ENCODE results near the gene DLEU7.

Gene DLEU7

GRCh38 chr13:50843257-50844083, at the start of gene DLEU7:
TSS of gene DLEU7 (minus strand) at chr13:50843692. CDS start at chr13:50843646, 46 bp downstream.
- DNase-seq: no peak

DNA sequence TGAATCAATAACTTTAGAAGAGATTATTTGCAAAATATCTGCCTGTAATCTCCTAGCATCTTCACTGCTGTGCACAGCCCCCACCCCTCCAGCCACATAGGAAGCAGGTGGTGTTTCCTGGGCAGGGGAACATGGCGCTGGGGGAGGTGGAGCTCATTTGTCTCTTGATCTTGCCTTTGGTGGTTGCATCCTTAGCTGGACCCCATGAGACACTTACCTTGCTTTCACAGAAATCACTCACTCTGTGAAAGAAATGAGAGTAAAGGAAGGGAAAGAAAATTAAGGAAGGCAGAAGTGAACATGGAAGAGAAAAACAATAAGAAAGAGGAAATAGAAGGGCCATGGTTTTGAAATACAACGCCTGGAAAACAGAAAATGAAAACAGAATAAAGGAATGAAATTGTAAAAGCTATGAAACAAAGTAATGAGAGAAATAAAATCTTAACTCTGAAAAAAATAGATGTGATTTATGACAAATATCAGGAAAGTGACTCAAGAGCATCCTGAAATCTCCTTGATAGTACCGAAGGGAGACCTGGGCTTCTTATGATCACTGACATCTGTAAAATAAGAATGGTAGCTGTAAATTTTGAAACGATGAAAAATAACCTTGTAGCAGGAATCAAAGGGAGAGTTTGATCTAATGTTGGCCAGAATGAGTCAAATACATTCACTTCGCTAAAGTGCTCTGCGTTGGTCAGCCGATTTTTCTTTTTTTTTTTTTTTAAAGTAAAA, 48.9 kb upstream of the DLEU7 start:
- no peak for DNase-seq

GRCh38 chr13:50891206-50891605, 47.7 kb upstream of the DLEU7 start:
- no peak for DNase-seq

GRCh38 chr13:50889317-50889716, 45.8 kb upstream of the DLEU7 start:
- no peak for DNase-seq

DNA sequence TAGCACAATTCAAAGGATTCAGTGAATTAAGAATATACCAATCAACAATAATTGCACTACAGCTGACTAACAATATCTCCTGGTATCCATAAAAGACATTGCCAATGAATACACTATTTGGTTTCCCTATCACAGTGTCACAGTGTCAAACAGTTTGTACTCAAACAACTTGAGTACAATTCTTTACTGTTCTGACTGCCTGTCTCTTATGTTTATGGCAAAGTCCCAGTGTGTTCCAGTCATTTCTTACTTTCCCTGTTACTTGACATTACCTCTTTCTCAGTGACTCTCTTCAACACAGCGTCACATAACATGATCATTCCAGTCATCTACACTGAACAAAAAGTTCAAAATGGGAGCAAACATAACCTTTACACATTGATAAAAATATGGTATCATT, 44.9 kb upstream of the DLEU7 start:
- DNase-seq: no peak

DNA sequence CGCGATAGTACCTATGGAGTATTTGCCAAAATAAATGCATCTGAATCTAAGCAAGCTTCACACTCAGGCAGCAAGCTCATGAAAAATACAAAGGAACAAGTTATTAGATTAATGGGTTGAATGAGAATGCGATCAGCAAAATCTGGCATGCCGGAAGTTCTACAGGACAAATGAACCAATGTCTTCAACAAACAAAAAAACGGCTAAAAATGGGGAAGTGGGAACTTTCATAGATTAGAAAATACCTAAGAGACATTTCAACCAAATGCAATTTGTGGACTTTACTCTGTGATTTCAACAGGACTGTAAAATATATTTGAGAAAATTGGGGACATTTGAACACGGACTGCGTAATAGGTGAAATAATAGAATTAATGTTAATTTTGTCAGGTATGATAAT, 43.7 kb upstream of the DLEU7 start:
- no peak for DNase-seq

GRCh38 chr13:50884265-50884664, 40.8 kb upstream of the DLEU7 start:
- DNase-seq: no peak

DNA sequence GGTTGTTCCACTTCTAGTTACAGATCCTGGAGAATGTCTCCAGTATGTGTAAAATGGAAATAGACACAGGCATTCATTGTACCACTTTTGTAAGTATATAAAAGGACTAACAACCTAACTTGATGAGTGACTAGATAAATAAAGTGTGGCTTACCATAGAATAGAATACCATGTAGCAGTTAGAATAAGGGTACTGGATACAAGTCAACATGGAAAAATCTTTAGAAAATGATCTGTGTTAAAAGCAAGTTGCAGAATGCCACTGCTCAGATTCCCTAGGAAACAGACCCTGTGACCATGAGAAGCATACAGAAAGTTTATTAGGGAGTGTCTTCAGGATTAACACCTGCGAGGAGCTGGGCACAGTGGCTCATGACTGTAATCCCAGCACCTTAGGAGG, 40.2 kb upstream of the DLEU7 start:
- DNase-seq: no peak

GRCh38 chr13:50882816-50883435, 39.4 kb upstream of the DLEU7 start:
- no peak for DNase-seq

GRCh38 chr13:50873991-50874390, 30.5 kb upstream of the DLEU7 start:
- no peak for DNase-seq

DNA sequence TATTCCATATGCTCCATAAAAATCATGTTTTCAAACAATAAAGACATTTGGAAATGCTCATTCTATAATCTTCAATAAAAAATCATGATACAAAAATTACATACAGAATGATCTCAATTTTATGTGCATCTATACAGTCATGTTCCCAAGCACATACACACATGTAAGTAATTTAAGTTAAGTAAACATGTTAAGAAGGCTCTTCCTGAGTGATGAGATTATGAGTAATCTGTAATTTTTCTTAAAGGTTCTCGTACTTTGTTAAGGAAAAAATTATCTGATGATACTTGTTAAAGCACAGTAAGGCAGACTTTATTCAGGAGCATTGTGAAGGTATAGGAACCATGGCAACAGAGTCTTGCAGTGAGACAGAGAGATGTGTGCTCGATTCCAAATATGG, 30.0 kb upstream of the DLEU7 start:
- DNase-seq: no peak

DNA sequence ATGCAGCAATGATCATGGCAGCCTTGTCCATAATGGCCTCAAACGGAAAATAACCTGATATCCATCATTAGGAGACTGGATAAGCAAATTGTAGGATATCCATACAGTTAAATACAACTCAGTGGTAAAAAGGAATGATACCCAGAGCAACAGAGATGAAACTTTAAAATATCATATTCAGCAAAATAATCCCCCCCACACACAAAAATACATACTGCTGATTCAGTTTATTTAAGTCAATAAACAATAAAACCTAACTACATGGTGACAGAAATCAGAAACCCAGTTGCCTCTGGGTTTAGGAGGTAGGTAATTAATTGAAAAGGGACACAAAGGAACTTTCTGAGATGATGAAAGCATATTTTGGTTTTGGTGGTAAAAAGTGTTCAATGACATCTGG, 27.9 kb upstream of the DLEU7 start:
- no peak for DNase-seq

DNA sequence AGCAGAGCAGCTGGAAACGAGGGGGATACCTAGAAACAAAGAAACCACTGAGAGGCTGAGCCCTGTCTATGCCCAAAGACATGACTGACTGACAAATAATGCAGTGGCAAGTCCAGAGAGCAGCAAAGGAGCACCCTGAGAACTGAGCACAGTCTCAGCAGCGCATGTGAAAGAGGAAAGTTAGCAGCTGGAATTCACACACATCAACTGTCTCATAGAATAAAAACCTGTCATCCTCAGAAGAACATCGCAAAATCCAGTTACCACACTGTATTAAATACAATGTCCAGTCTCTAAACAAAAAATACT, 24.1 kb upstream of the DLEU7 start:
- DNase-seq: no peak

GRCh38 chr13:50866817-50867636, 23.5 kb upstream of the DLEU7 start:
- no peak for DNase-seq

DNA sequence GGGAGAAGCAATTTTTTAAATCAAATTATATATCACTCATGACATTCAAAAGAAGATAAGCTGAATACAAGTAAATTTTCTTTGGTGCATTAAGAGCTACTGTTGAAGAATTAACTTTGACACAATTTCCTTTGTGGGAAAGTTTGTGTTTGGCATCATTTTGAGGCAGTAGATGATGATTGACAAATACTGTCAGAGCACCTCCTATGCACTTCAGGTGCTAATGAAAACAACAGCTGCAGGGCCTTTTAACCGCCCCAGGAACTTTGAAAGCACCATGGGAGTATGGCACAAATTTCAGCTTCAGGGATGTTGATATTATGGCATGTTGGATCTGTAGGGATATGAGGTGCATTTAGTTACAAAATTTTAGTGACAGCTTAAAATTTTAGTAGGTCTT, 21.0 kb upstream of the DLEU7 start:
- DNase-seq: no peak

DNA sequence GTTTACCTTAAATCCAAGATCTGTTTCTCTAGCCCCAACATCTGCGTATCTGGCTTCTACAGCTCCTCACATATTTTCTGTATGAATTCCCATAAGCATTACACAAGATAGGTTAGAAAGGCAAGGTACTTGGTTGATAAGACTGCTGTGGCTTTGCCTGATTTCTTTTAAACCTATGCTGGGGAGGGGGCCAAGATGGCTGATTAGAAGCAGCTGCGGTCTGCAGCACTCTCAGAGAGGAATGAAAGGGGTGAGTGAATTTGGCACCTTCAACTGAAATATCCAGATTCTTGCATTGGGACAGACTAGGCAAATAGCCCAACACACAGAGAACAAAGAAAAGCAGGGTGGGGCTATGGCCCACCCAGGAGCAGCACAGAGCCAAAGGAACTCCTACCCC, 12.2 kb upstream of the DLEU7 start:
- no peak for DNase-seq

- no peak for DNase-seq
These were observed 7.0 kb upstream of the DLEU7 start for GRCh38 chr13:50850445-50850844.

DNA sequence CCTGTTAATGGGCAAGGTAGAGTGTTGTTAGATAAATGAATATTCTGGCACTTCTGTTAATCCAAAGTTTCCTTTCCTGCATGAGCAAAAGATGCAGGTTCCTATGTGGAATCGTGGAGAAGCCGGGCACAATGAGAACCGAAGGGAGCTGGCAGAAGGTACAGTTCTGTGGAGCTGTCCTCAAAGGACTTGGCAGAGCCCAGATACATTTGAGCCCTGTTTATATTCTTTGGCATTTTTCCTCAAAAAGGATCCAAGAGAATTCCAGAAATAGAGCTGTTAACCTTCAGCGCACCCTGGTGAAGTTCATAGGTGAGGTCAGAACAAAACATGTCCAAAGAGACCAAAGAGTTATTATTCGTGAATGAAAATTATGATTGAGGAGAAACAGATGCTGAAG, 4.0 kb upstream of the DLEU7 start:
- no peak for DNase-seq

DNA sequence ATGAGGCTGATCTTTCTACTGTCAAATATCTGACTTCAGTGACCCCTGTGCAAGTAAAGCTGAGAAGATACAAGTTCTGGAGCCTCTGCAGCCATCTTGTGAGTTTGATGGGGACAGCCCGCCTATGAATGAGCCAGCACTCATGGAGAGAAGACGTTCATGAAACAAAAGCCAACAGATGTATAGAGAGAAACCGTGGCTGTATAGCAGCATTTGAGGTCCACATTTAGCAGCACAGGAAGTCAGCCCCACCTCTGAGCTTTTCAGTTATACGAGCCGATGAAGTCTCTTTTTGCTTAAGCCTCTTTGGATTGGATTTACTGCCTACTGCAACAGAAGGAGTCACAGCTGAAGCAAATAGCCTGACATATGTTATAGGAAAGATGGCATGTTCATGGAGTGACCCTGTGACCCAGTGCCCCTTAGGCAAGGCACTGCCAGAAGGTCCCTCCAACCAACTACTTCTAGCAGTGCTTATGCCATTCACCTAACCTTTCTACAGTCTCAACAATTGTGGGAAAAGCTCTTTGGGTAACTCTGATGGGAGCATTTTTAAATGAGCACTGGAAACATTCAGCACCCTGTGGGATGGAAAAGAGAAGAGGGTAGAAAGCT, 3.5 kb upstream of the DLEU7 start:
- DNase-seq: no peak

DNA sequence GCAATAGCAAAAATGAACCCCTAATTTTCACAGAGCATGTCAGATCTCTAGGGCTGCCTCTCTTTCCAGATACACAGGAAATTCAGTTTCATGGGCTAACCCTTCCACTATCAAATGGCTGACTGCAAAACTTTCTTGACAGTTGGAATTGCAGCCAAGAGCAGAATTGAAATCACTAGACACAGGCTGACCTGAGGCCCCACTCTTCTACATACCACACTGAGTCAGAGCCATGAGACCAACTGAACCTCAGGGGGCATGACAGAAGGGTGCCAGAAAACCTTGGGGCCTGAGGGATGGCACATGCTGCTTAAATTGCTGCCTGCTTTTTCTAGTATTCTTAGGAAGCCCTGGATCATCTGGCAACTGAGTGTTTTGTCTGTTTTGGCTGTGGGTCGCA, 1.7 kb upstream of the DLEU7 start:
- DNase-seq: no peak

DNA sequence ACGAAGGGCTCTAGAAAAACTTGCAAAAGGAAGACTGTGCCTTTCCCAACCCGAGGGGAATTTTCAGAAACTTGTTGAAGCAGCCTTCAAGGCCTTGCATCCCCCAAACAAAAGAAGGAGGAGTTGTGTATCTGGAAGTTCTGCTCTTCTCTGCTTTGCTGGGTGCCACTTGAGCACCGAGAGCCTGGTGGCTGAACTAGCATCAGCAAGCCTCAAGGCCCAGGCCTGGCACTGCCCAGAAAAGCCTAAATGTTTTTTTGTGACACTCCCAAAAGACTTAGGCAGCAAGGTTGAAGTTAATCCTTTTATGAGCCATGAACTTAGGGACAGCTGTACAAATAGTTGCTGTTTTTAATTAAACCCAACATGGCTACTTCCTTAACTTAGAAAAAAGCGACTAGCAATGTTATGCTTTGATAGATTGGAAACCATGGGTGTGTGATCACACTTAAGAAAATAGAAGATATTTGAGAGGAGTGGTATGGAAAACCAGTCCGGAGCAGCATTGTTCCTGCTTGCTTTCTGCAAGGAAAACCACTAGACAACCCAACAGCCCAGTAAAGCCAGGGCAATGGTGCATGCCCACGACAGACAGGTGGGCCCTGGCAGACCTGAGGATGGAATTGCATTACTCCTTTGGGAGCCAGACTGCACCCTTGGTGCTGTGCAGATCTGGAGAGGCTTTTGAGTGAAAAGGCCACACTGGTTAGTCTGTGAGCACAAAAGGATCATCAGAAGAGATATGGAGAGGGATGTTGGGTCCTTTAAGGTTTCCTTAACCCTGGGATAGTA, 788 bp upstream of the DLEU7 start:
- DNase-seq: no peak

DNA sequence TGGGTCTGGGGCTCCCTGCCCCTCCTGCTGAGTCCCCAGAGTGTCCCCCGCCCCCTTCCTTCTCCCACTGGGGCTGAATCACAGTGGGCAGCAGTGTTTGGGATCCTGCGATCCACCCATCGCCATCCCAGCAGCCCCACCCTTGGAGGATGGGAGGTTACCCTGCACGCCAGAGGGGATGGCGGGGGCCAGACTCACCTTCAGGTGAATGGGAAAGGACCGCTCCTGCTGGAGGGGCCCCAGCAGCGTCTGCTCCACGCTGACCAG, 569 bp downstream of the DLEU7 start:
- DNase-seq: no peak
